HG03095 (cell line): ENCODE measurements around the gene SLC24A3.

Source experiments
- ATAC-seq: cut with Tn5 transposase; IDR thresholded peaks from one replicate; pipeline ENCODE4 v1.9.1; 2021; ENCODE audit warnings: moderate library complexity; ENCODE audit not compliant: unreplicated experiment

Gene SLC24A3

GRCh38 chr20:19301142-19301541 is 88.7 kb downstream of the SLC24A3 start:
- ATAC-seq, result no peak

- no peak for ATAC-seq
Observed at GRCh38 chr20:19301843-19302242, 89.4 kb downstream of the SLC24A3 start.

- ATAC-seq, result no peak
Observed at GRCh38 chr20:19302714-19303113, 90.3 kb downstream of the SLC24A3 start.

GRCh38 chr20:19304389-19304788 is 91.9 kb downstream of the SLC24A3 start:
- ATAC-seq, result no peak

GRCh38 chr20:19304886-19305415 is 92.5 kb downstream of the SLC24A3 start:
- no peak for ATAC-seq

GRCh38 chr20:19308146-19308545 is 95.7 kb downstream of the SLC24A3 start:
- ATAC-seq, result no peak

- no peak for ATAC-seq
Observed at GRCh38 chr20:19310541-19310940, 98.1 kb downstream of the SLC24A3 start.

GRCh38 chr20:19313342-19314069 is 101.1 kb downstream of the SLC24A3 start:
- ATAC-seq, result no peak

GRCh38 chr20:19314621-19315020 is 102.2 kb downstream of the SLC24A3 start:
- ATAC-seq, result no peak

GRCh38 chr20:19317237-19318069 is 105.0 kb downstream of the SLC24A3 start:
- ATAC-seq, result no peak

- no peak for ATAC-seq
Observed at GRCh38 chr20:19318610-19319009, 106.2 kb downstream of the SLC24A3 start.

- no peak for ATAC-seq
Observed at GRCh38 chr20:19320005-19320404, 107.6 kb downstream of the SLC24A3 start.

- no peak for ATAC-seq
Observed at GRCh38 chr20:19321176-19321575, 108.7 kb downstream of the SLC24A3 start.

- no peak for ATAC-seq
Observed at GRCh38 chr20:19322061-19322985, 109.9 kb downstream of the SLC24A3 start.

GRCh38 chr20:19327401-19327800 is 115.0 kb downstream of the SLC24A3 start:
- no peak for ATAC-seq

GRCh38 chr20:19328676-19329075 is 116.2 kb downstream of the SLC24A3 start:
- ATAC-seq, result no peak

- no peak for ATAC-seq
Observed at GRCh38 chr20:19330038-19330437, 117.6 kb downstream of the SLC24A3 start.

GRCh38 chr20:19330731-19331130 is 118.3 kb downstream of the SLC24A3 start:
- no peak for ATAC-seq

GRCh38 chr20:19333563-19333962 is 121.1 kb downstream of the SLC24A3 start:
- no peak for ATAC-seq

- ATAC-seq, result no peak
Observed at GRCh38 chr20:19335341-19335740, 122.9 kb downstream of the SLC24A3 start.

- no peak for ATAC-seq
Observed at GRCh38 chr20:19335916-19336315, 123.5 kb downstream of the SLC24A3 start.
